Activated T-cell treated with anti-CD3 and anti-CD28 coated beads, Interleukin-2, amount 50 U/mL, for 4 hours (primary cell): Measurements from ENCODE around the gene CDK5RAP2. TPM values are rescaled to one million over a fixed set of nuclear protein-coding genes. Genes with fewer than 3 reads are reported as not detected.

ENCODE experiments used
- ATAC-seq, 2 donors: fragments of 200-7000 bp; cut with Tn5 transposase; one replicate each; pipeline ENCODE4 v1.10.0; 2021
- DNase-seq: peaks from one replicate; pipeline ENCODE4 v3.0.0-alpha.2; 2020
- H3K27me3 Mint-ChIP-seq: one replicate; pipeline ENCODE4 v1.8.0; 2021; ENCODE audit warnings: low read depth, mixed read lengths
- H3K36me3 Mint-ChIP-seq: one replicate; pipeline ENCODE4 v1.8.0; 2022; ENCODE audit warnings: mixed read lengths; ENCODE audit not compliant: insufficient read depth
- H3K4me1 Mint-ChIP-seq: one replicate; pipeline ENCODE4 v1.8.0; 2021; ENCODE audit warnings: low read depth, mixed read lengths
- H3K4me3 Mint-ChIP-seq: one replicate; pipeline ENCODE4 v1.8.0; 2021; ENCODE audit warnings: mild to moderate bottlenecking, moderate library complexity, mixed read lengths
- H3K9me3 Mint-ChIP-seq: one replicate; pipeline ENCODE4 v1.8.0; 2021; ENCODE audit warnings: mixed read lengths
- total RNA-seq, 3 donors: library from RNA; stranded (reverse); gene quantifications; one replicate each; pipeline ENCODE4 v1.2.1, GENCODE V29; 2021

CDK5RAP2 gene
- total RNA-seq, 3 donors from 2014 or later, result 34.2 to 36.2 (median 35.1) TPM

DNA sequence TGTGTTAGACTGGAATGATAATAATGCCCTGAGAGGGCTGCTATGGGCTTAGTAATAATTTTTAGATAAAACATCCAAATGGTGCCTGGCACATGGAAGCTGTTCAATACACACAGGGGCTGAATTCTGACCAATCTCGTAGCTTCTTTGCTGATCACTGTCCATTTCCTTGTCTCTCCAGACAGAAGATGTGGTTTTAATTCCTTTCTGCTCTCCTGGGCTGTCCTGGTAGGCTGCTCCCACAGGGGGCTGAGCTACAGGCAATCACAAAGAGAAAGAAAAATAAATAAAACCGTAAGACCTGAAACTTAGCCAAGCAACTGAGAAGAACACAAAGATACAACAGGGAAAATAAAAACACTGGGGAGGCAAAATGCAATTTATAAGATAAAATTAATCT lies 136.5 kb downstream of the CDK5RAP2 start:
- DNase-seq (no peak), ATAC-seq (no peak)
- no peaks in the 10 kb centered on the region for H3K27me3 Mint-ChIP-seq
- peaks cover 42% of the 10 kb centered on the region for H3K36me3 Mint-ChIP-seq
- no peak overlapping the region for H3K4me3 Mint-ChIP-seq
- no peaks in the 10 kb centered on the region for H3K9me3 Mint-ChIP-seq
- H3K4me1 Mint-ChIP-seq, result peaks cover 16% of the 10 kb centered on the region

DNA sequence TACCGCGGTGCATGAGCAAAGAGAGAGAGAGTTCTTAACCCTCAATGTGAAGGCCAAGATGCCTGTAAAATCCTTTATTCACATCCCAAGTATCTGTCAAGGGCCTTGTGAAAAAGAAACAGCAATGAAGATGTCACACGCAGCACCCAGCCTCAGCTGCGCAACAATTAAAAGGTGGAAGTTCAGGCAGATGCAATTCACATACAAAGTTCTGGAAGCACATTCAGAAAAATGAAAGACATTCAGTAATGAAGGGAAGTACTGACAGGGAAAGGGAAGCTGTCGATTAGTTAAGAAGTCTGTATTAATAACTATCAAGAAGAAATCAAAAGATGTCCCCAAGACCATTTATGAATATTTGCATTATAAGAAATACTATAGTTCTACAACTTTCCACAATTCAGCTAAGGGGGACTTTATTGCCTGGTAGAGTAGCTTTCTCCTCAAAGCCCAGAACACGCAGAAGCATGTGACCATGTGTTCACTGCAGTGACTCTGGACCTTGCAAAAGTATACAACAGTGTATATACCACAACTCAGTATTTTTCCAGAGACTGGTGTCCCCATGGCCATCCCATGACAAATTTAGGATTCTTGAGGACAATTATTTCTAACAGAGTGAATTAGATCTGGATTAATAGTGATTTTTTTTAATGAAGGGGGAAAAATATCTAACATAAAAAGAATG lies 137.5 kb downstream of the CDK5RAP2 start:
- Mint-ChIP-seq H3K36me3 (peaks cover 53% of the 10 kb centered on the region), H3K4me3 (no peak overlapping the region), H3K4me1 (peaks cover 19% of the 10 kb centered on the region), H3K9me3 (no peaks in the 10 kb centered on the region), H3K27me3 (no peaks in the 10 kb centered on the region)
- DNase-seq (no peak), ATAC-seq (no peak)

GRCh38 chr9:120441426-120442307 lies 138.3 kb downstream of the CDK5RAP2 start:
- no peak for DNase-seq
- peaks cover 15% of the 10 kb centered on the region for H3K4me1 Mint-ChIP-seq
- no peaks in the 10 kb centered on the region for H3K9me3 Mint-ChIP-seq
- ATAC-seq, result no peak
- no peaks in the 10 kb centered on the region for H3K27me3 Mint-ChIP-seq
- H3K4me3 Mint-ChIP-seq, result no peak overlapping the region
- peaks cover 58% of the 10 kb centered on the region for H3K36me3 Mint-ChIP-seq

GRCh38 chr9:120440791-120441190 lies 139.2 kb downstream of the CDK5RAP2 start:
- no peak for ATAC-seq
- H3K27me3 Mint-ChIP-seq, result no peaks in the 10 kb centered on the region
- no peak for DNase-seq
- H3K4me3 Mint-ChIP-seq, result no peak overlapping the region
- peaks cover 11% of the 10 kb centered on the region for H3K4me1 Mint-ChIP-seq
- H3K9me3 Mint-ChIP-seq, result no peaks in the 10 kb centered on the region
- H3K36me3 Mint-ChIP-seq, result peaks cover 60% of the 10 kb centered on the region

- ATAC-seq (no peak), DNase-seq (no peak)
- H3K36me3 Mint-ChIP-seq, result peaks cover 65% of the 10 kb centered on the region
- H3K4me3 Mint-ChIP-seq, result no peak overlapping the region
- H3K9me3 Mint-ChIP-seq, result no peaks in the 10 kb centered on the region
- H3K27me3 Mint-ChIP-seq, result no peaks in the 10 kb centered on the region
- H3K4me1 Mint-ChIP-seq, result peaks cover 11% of the 10 kb centered on the region
Observed at GRCh38 chr9:120439926-120440325, 140.0 kb downstream of the CDK5RAP2 start.

DNA sequence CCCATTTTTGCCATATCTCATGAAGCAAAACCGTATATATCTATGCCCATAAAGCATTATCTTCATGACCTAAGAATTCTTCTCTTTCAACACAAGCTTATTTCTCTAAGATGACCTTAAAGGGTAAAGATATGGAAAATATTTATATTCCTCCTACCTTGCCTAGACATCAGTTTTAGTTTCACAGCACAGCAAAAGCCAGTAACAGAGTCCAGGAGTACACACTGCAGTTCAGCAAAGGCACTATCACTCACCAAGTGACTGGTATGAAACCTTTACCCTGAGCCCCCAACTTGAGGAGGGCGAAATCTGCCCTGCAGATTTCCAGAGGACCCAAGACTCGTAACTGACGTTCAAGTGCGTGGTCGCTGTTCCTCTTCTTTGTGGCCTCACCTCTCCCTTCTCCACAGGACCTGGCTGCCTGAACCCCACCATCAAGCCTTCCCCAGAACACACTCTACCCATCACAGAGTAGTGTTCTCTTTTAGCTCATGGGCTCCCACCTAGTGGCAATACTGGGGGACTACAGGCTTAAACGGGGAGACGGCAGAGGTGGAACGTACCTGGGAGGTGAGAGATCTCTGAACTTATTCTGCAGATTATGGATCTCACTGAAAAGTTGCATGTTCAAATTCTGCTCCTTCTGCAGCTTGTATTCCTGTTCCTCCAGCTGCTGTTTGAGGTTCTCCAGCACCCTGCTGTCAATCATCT lies 141.0 kb downstream of the CDK5RAP2 start:
- H3K27me3 Mint-ChIP-seq, result no peaks in the 10 kb centered on the region
- H3K4me1 Mint-ChIP-seq, result peaks cover 11% of the 10 kb centered on the region
- ATAC-seq (no peak), DNase-seq (no peak)
- H3K9me3 Mint-ChIP-seq, result no peaks in the 10 kb centered on the region
- H3K4me3 Mint-ChIP-seq, result no peak overlapping the region
- peaks cover 71% of the 10 kb centered on the region for H3K36me3 Mint-ChIP-seq

DNA sequence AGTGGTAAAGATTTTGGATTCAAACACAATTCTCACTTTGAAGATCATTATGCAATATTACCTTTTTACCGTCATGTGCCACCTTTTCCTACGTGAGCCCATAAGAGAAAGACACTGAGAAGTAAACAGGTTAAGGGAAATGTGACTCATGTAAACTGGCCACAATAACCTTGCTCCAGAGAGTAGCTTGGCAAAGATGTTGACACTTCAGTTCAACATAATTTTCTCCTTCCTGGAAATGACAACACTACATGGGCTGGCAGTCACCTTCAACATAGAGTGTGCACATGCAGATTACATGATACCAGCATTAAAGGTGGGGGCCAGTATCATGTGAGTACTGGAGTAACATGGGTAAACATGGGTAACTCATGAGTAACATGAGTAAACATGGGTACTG lies 141.9 kb downstream of the CDK5RAP2 start:
- peaks cover 11% of the 10 kb centered on the region for H3K4me1 Mint-ChIP-seq
- DNase-seq (no peak), ATAC-seq (no peak)
- peaks cover 69% of the 10 kb centered on the region for H3K36me3 Mint-ChIP-seq
- no peak overlapping the region for H3K4me3 Mint-ChIP-seq
- H3K27me3 Mint-ChIP-seq, result no peaks in the 10 kb centered on the region
- H3K9me3 Mint-ChIP-seq, result no peaks in the 10 kb centered on the region

- no peak for ATAC-seq
- Mint-ChIP-seq H3K4me1 (peaks cover 11% of the 10 kb centered on the region), H3K36me3 (peaks cover 68% of the 10 kb centered on the region)
Observed at GRCh38 chr9:120436983-120437475, 142.9 kb downstream of the CDK5RAP2 start.

GRCh38 chr9:120436446-120436845 lies 143.5 kb downstream of the CDK5RAP2 start:
- no peak for ATAC-seq
- Mint-ChIP-seq H3K27me3 (no peaks in the 10 kb centered on the region), H3K9me3 (no peaks in the 10 kb centered on the region), H3K4me1 (peaks cover 11% of the 10 kb centered on the region), H3K36me3 (peaks cover 74% of the 10 kb centered on the region), H3K4me3 (no peak overlapping the region)
- no peak for DNase-seq

More at GRCh38 chr9:120436983-120437475, 142.9 kb downstream of the CDK5RAP2 start:
- no peaks in the 10 kb centered on the region for H3K9me3 Mint-ChIP-seq
- no peak for DNase-seq
- H3K4me3 Mint-ChIP-seq, result no peak overlapping the region
- H3K27me3 Mint-ChIP-seq, result no peaks in the 10 kb centered on the region

DNA sequence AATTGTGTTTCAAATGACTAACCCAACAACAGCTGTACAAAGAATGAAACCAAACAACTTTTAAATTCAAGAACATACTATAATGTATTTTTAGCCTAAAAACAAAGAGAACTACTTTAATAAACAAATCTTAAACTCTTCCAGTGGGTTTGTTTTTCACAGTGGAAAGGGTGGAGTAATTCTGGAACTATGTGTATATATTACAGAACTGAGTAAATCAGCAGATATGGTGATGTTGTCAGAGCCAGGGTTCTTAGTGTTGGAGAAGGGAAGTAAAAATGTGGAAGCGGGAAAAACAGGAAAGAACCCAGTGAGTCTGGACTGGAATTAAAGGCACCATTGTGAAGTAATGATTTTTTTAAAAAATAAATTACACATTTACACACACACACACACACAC lies 144.9 kb downstream of the CDK5RAP2 start:
- H3K36me3 Mint-ChIP-seq, result peaks cover 63% of the 10 kb centered on the region
- no peak for ATAC-seq
- peaks cover 11% of the 10 kb centered on the region for H3K4me1 Mint-ChIP-seq
- H3K27me3 Mint-ChIP-seq, result no peaks in the 10 kb centered on the region
- no peak overlapping the region for H3K4me3 Mint-ChIP-seq
- DNase-seq, result no peak
- no peaks in the 10 kb centered on the region for H3K9me3 Mint-ChIP-seq

GRCh38 chr9:120434532-120434931 lies 145.4 kb downstream of the CDK5RAP2 start:
- ATAC-seq, result no peak
- peaks cover 11% of the 10 kb centered on the region for H3K4me1 Mint-ChIP-seq
- H3K4me3 Mint-ChIP-seq, result no peak overlapping the region
- peaks cover 59% of the 10 kb centered on the region for H3K36me3 Mint-ChIP-seq
- H3K27me3 Mint-ChIP-seq, result no peaks in the 10 kb centered on the region
- no peak for DNase-seq
- H3K9me3 Mint-ChIP-seq, result no peaks in the 10 kb centered on the region

DNA sequence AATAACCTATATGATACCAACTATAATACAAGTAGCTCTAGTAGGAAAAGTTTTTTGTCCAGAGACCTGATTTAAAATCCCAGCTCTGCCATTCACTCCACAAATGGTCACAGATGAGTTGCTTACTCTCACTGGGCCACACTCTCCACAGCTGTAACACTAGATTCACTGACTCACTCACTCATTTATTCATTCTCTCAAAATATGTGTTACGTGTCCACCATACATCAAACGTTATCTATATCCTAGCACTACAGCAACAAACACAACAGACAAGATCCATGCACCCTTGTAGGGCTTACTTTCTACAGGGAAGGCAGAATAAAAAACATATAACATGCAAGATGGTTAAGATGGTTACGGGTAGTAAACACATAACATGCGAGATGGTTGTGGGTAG lies 146.3 kb downstream of the CDK5RAP2 start:
- H3K4me3 Mint-ChIP-seq, result no peak overlapping the region
- H3K9me3 Mint-ChIP-seq, result no peaks in the 10 kb centered on the region
- no peaks in the 10 kb centered on the region for H3K27me3 Mint-ChIP-seq
- DNase-seq, result no peak
- ATAC-seq, result no peak
- H3K4me1 Mint-ChIP-seq, result peaks cover 7% of the 10 kb centered on the region
- peaks cover 52% of the 10 kb centered on the region for H3K36me3 Mint-ChIP-seq

- H3K9me3 Mint-ChIP-seq, result no peaks in the 10 kb centered on the region
- H3K36me3 Mint-ChIP-seq, result peaks cover 41% of the 10 kb centered on the region
Observed at GRCh38 chr9:120432600-120432999, 147.4 kb downstream of the CDK5RAP2 start.

GRCh38 chr9:120431268-120431667 lies 148.7 kb downstream of the CDK5RAP2 start:
- DNase-seq, result no peak
- Mint-ChIP-seq H3K4me3 (no peak overlapping the region), H3K27me3 (no peaks in the 10 kb centered on the region), H3K9me3 (no peaks in the 10 kb centered on the region), H3K4me1 (no peaks in the 10 kb centered on the region), H3K36me3 (peaks cover 37% of the 10 kb centered on the region)
- no peak for ATAC-seq

More at GRCh38 chr9:120432600-120432999, 147.4 kb downstream of the CDK5RAP2 start:
- no peak for DNase-seq
- Mint-ChIP-seq H3K4me1 (peaks cover 3% of the 10 kb centered on the region), H3K27me3 (no peaks in the 10 kb centered on the region), H3K4me3 (no peak overlapping the region)
- ATAC-seq, result no peak
